HepG2 (cell line): ENCODE data around the gene PSMB1. TPM values are rescaled to one million over a fixed set of nuclear protein-coding genes. Genes with fewer than 3 reads are reported as not detected.

Experiments used
- AGO1 ChIP-seq: fragments of 200-400 bp; formaldehyde crosslinking; IDR thresholded peaks from 2 replicates; pipeline ENCODE4 v1.6.1; 2017; ENCODE audit warnings: mild to moderate bottlenecking, low read depth, low read length, moderate library complexity; ENCODE audit not compliant: poor library complexity, severe bottlenecking
- CERS6 ChIP-seq: sonication (generic); formaldehyde crosslinking; IDR thresholded peaks from 2 replicates; pipeline ENCODE4 v1.5.0; 2020; ENCODE audit warnings: missing genetic modification reagents
- GABPA ChIP-seq, 2 experiments: IDR thresholded peaks; 2 replicates each; pipeline ENCODE4 v1.6.1; 2011 to 2016; ENCODE audit warnings: low read depth in 2 of 2, low read length in 1 of 2, missing biosample characterization in 1 of 2, missing genetic modification characterization in 1 of 2
- HMGA1 ChIP-seq: sonication (generic); formaldehyde crosslinking; conservative IDR thresholded peaks from 2 replicates; pipeline ENCODE4 v1.4.0; 2020; ENCODE audit warnings: missing genetic modification reagents
- KAT2B ChIP-seq: fragments of 150-350 bp; IDR thresholded peaks from 2 replicates; pipeline ENCODE4 v1.6.1; 2014; ENCODE audit warnings: low read depth, low read length, borderline replicate concordance
- MLLT10 ChIP-seq: sonication (generic); formaldehyde crosslinking; IDR thresholded peaks from 2 replicates; pipeline ENCODE4 v1.4.0; 2020; ENCODE audit warnings: missing genetic modification reagents
- NRL ChIP-seq: sonication (generic); formaldehyde crosslinking; IDR thresholded peaks from 2 replicates; pipeline ENCODE4 v1.5.0; 2020; ENCODE audit warnings: missing genetic modification reagents, mild to moderate bottlenecking, moderate library complexity, borderline replicate concordance
- PITX1 ChIP-seq: sonication (generic); formaldehyde crosslinking; IDR thresholded peaks from 2 replicates; pipeline ENCODE4 v1.5.1; 2020; ENCODE audit warnings: mild to moderate bottlenecking, missing genetic modification reagents
- PLRG1 ChIP-seq: fragments of 450-650 bp; conservative IDR thresholded peaks from 2 replicates; pipeline ENCODE4 v1.6.1; 2016
- REPIN1 ChIP-seq: sonication (generic); formaldehyde crosslinking; IDR thresholded peaks from 2 replicates; pipeline ENCODE4 v1.8.0; 2022; ENCODE audit warnings: missing genetic modification reagents, low read depth, mild to moderate bottlenecking, borderline replicate concordance
- SOX5 ChIP-seq: IDR thresholded peaks from 2 replicates; pipeline ENCODE4 v1.6.1; 2016; ENCODE audit warnings: borderline replicate concordance
- SSRP1 ChIP-seq: IDR thresholded peaks from 2 replicates; pipeline ENCODE4 v1.6.1; 2016; ENCODE audit warnings: control low read depth
- TEF ChIP-seq: sonication (generic); formaldehyde crosslinking; IDR thresholded peaks from 2 replicates; pipeline ENCODE4 v1.5.0; 2020; ENCODE audit warnings: missing genetic modification reagents
- ZBTB37 ChIP-seq: sonication (generic); formaldehyde crosslinking; IDR thresholded peaks from 2 replicates; pipeline ENCODE4 v1.4.0; 2020; ENCODE audit warnings: mild to moderate bottlenecking, missing genetic modification reagents
- ZFP1 ChIP-seq: IDR thresholded peaks from 2 replicates; pipeline ENCODE4 v1.6.1; 2016
- ZKSCAN5 ChIP-seq: sonication (generic); formaldehyde crosslinking; IDR thresholded peaks from 2 replicates; pipeline ENCODE4 v1.5.1; 2020; ENCODE audit warnings: mild to moderate bottlenecking, missing genetic modification reagents
- ZNF180 ChIP-seq: sonication (generic); formaldehyde crosslinking; IDR thresholded peaks from 2 replicates; pipeline ENCODE4 v1.4.0; 2020; ENCODE audit warnings: low read depth, missing genetic modification reagents, borderline replicate concordance
- ZNF234 ChIP-seq: sonication (generic); formaldehyde crosslinking; conservative IDR thresholded peaks from 2 replicates; pipeline ENCODE4 v1.5.1; 2020; ENCODE audit warnings: mild to moderate bottlenecking, missing genetic modification reagents
- ZNF253 ChIP-seq: sonication (generic); formaldehyde crosslinking; IDR thresholded peaks from 2 replicates; pipeline ENCODE4 v1.8.0; 2022; ENCODE audit warnings: mild to moderate bottlenecking, missing genetic modification reagents, borderline replicate concordance
- ZNF354B ChIP-seq: sonication (generic); formaldehyde crosslinking; IDR thresholded peaks from 2 replicates; pipeline ENCODE4 v1.8.0; 2022; ENCODE audit warnings: mild to moderate bottlenecking, missing genetic modification reagents
- ZNF432 ChIP-seq: sonication (generic); formaldehyde crosslinking; IDR thresholded peaks from 2 replicates; pipeline ENCODE4 v1.5.0; 2020; ENCODE audit warnings: missing genetic modification reagents, mild to moderate bottlenecking, borderline replicate concordance
- ZNF44 ChIP-seq: sonication (generic); formaldehyde crosslinking; IDR thresholded peaks from 2 replicates; pipeline ENCODE4 v1.5.1; 2020; ENCODE audit warnings: mild to moderate bottlenecking, missing genetic modification reagents
- polyA plus RNA-seq, 8 experiments: library from polyadenylated mRNA; depleted of rRNA in 3 of 8; stranded (reverse) in 7 of 8; unstranded in 1 of 8; fragments of >200 nt; fragmentation: Illumina TruSeq in 4 of 8; extraction: Trizol in 4 of 8; gene quantifications; 2 replicates each; pipeline versions ENCODE4 v1.2.1 to v1.2.3, GENCODE V29; 2011 to 2016; ENCODE audit warnings: low read depth in 4 of 8, missing spikeins in 1 of 8, mixed read lengths in 1 of 8; ENCODE audit not compliant: insufficient read depth in 1 of 8
- total RNA-seq, 5 experiments: library from RNA; depleted of rRNA; stranded (reverse); fragments of >200 nt; fragmentation: Illumina TruSeq; extraction: Trizol; gene quantifications; 2 replicates each; pipeline ENCODE4 v1.2.3, GENCODE V29; 2016; ENCODE audit warnings: low read depth in 1 of 5
- TF ChIP-seq, protein P1 (sequence below): sonication (generic); formaldehyde crosslinking; IDR thresholded peaks from 2 replicates; pipeline ENCODE4 v1.9.0; 2021; ENCODE audit warnings: missing genetic modification reagents, borderline replicate concordance
- TF ChIP-seq, protein P2 (sequence below): sonication (generic); formaldehyde crosslinking; IDR thresholded peaks from 2 replicates; pipeline ENCODE4 v1.4.0; 2020; ENCODE audit warnings: mild to moderate bottlenecking, missing genetic modification reagents

PSMB1 gene
- total and polyA plus RNA-seq, 2 of the 13 experiments (the other 11 are each of a cell fraction or from before 2014, with no cell fraction given) = 528 to 592 TPM

DNA sequence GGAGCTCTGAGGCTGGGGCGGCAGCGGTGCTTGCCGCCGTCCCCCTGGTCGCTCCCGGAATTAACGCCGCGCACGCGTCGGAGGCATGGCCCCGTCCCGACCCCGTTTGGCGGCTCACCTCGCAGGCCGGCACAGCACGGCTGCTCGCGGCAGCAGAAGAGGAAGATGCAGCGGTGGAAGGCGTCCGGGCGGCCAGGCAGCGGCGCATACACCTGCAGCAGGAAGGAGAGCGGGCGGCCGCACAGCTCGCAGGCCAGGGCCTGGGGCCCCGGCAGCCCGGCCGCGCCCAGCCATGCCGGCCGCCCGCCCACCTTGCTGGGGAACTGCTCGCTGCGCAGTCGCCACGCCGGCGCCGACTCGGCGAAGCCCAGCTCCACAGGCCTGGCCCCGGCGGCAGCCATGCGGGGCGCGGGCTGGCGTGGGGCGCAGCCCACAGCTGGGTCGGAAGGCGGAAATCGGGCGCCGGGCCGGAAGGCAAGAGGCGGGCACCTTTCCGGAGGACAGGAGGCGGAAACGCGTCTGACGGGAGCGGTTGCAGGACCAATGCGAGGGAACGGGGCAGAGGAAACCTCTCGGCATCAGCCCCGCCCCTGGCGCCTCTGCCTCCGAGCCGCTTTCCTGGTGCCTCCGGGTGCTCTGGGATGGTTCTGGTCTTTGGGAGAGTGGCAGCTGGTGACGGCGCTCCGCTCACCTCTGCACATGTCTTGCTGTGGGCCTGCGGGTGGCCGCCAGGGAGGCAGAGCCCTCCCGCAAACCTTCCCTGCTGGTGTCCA, 31.3 kb upstream of the PSMB1 start, which contains the start of gene PDCD2 (continued):
- TF ChIP-seq HMGA1 (CRISPR knock-in tag) = no peak
- no peak for TF ChIP-seq ZFP1 (CRISPR knock-in tag)
- no peak for TF ChIP-seq SSRP1
- no peak; the same call in 1 of the 2 replicates for TF ChIP-seq ZNF44 (CRISPR knock-in tag)
- no peak for TF ChIP-seq ZBTB37
- TF ChIP-seq ZNF180 (CRISPR knock-in tag) = 0 out of 2 replicates have a peak, but pooled peaks have one; percentile 47
- TF ChIP-seq TEF = peak; percentile 71; the same call in 1 of the 2 replicates
- TF ChIP-seq KAT2B = no peak
- peak; percentile 58 for TF ChIP-seq NRL (CRISPR knock-in tag)
- TF ChIP-seq ZKSCAN5 (CRISPR knock-in tag) = no peak
- no peak for TF ChIP-seq AGO1
- peak; percentile 62; the same call in 1 of the 2 replicates for TF ChIP-seq ZNF354B
- TF ChIP-seq, protein P1, sequence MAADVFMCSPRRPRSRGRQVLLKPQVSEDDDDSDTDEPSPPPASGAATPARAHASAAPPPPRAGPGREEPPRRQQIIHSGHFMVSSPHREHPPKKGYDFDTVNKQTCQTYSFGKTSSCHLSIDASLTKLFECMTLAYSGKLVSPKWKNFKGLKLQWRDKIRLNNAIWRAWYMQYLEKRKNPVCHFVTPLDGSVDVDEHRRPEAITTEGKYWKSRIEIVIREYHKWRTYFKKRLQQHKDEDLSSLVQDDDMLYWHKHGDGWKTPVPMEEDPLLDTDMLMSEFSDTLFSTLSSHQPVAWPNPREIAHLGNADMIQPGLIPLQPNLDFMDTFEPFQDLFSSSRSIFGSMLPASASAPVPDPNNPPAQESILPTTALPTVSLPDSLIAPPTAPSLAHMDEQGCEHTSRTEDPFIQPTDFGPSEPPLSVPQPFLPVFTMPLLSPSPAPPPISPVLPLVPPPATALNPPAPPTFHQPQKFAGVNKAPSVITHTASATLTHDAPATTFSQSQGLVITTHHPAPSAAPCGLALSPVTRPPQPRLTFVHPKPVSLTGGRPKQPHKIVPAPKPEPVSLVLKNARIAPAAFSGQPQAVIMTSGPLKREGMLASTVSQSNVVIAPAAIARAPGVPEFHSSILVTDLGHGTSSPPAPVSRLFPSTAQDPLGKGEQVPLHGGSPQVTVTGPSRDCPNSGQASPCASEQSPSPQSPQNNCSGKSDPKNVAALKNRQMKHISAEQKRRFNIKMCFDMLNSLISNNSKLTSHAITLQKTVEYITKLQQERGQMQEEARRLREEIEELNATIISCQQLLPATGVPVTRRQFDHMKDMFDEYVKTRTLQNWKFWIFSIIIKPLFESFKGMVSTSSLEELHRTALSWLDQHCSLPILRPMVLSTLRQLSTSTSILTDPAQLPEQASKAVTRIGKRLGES (CRISPR knock-in tag) = 0 out of 2 replicates have a peak, but pooled peaks have one; percentile 35
- TF ChIP-seq REPIN1 (CRISPR knock-in tag) = peak; percentile 91
- no peak for TF ChIP-seq SOX5
- no peak for TF ChIP-seq MLLT10
- TF ChIP-seq ZNF432 = no peak
- peak; percentile 74 for TF ChIP-seq PITX1 (CRISPR knock-in tag)
- TF ChIP-seq CERS6 (CRISPR knock-in tag) = peak; percentile 74; the same call in 1 of the 2 replicates
- TF ChIP-seq, protein P2, sequence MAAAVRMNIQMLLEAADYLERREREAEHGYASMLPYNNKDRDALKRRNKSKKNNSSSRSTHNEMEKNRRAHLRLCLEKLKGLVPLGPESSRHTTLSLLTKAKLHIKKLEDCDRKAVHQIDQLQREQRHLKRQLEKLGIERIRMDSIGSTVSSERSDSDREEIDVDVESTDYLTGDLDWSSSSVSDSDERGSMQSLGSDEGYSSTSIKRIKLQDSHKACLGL (CRISPR knock-in tag) = peak; percentile 64
- TF ChIP-seq PLRG1 = no peak
- peak; percentile 93 for TF ChIP-seq GABPA (IDR thresholded peaks at IDR 0.05; ENCODE audit: low read depth, low read length)
- peak; percentile 93 for TF ChIP-seq GABPA (CRISPR knock-in tag; IDR thresholded peaks at IDR 0.05; ENCODE audit: low read depth)
- TF ChIP-seq ZNF234 = 0 out of 2 replicates have a peak, but pooled peaks have one; percentile 57
- no peak for TF ChIP-seq ZNF253
